Activated B cell treated with CpG ODN at 0.5 μM for 24 hours (primary cell): Measurements from ENCODE around the gene BTNL9. TPM values are rescaled to one million over a fixed set of nuclear protein-coding genes. Genes with fewer than 3 reads are reported as not detected.

ENCODE experiments used
- ATAC-seq: fragments of 200-7000 bp; cut with Tn5 transposase; one replicate; pipeline ENCODE4 v1.10.0; 2021; ENCODE audit warnings: low read depth, mild to moderate bottlenecking, moderate library complexity
- CTCF ChIA-PET: fragments of 350-600 bp; sonication (Branson Sonifier 250); formaldehyde crosslinking; loops from one replicate; lab custom pipeline; 2021; ENCODE audit warnings: antibody characterized with exemption; lab: Charles Lee
- POLR2A ChIA-PET: fragments of 350-600 bp; sonication (Branson Sonifier 250); formaldehyde crosslinking; loops from one replicate; lab custom pipeline; 2021; ENCODE audit warnings: antibody characterized with exemption; lab: Charles Lee
- DNase-seq: peaks from one replicate; pipeline ENCODE4 v3.0.0; 2022
- H3K27ac Mint-ChIP-seq: one replicate; pipeline ENCODE4 v1.8.0; 2020; ENCODE audit warnings: mixed read lengths
- H3K27me3 Mint-ChIP-seq: one replicate; pipeline ENCODE4 v1.8.0; 2021; ENCODE audit warnings: mixed read lengths
- H3K36me3 Mint-ChIP-seq: one replicate; pipeline ENCODE4 v1.8.0; 2021; ENCODE audit warnings: low read depth, mixed read lengths
- H3K4me1 Mint-ChIP-seq: one replicate; pipeline ENCODE4 v1.8.0; 2021; ENCODE audit warnings: mixed read lengths
- H3K4me3 Mint-ChIP-seq: one replicate; pipeline ENCODE4 v1.8.0; 2020; ENCODE audit warnings: mild to moderate bottlenecking, mixed read lengths
- H3K9me3 Mint-ChIP-seq: one replicate; pipeline ENCODE4 v1.8.0; 2020; ENCODE audit warnings: mixed read lengths
- CTCF ChIP-seq: fragments of 200-600 bp; IDR thresholded peaks from one replicate; pipeline ENCODE4 v1.8.0; 2022; ENCODE audit warnings: antibody characterized with exemption, mild to moderate bottlenecking
- intact Hi-C: fragments of 100-400 bp; cut with micrococcal nuclease; formaldehyde crosslinking; loops from one replicate; pipeline ENCODE4 v1.15.1; 2024
- total RNA-seq: library from RNA; stranded (reverse); gene quantifications from 2 replicates; pipeline ENCODE4 v1.2.3, GENCODE V29; 2022

The BTNL9 gene
- total RNA-seq, 1 donor from 2014 or later = 27.6 TPM

- CTCF ChIA-PET = no interaction called here
- TF ChIP-seq CTCF = no peak
- H3K27ac Mint-ChIP-seq = no peak overlapping the region
- peaks cover 43% of the 10 kb centered on the region for H3K4me1 Mint-ChIP-seq
- DNase-seq (no peak), ATAC-seq (no peak)
- H3K4me3 Mint-ChIP-seq = no peak overlapping the region
- POLR2A ChIA-PET = no interaction called here
- no peaks in the 10 kb centered on the region for H3K36me3 Mint-ChIP-seq
- intact Hi-C loops = loop anchor here (2.0 to 5.0 kb wide), 2 partner anchors 107 to 247 kb away; partner anchors contain the start of gene MGAT1
- peaks cover 39% of the 10 kb centered on the region for H3K27me3 Mint-ChIP-seq
- H3K9me3 Mint-ChIP-seq = no peaks in the 10 kb centered on the region
These were observed 9.9 kb downstream of the BTNL9 start for GRCh38 chr5:181050016-181050415.

GRCh38 chr5:181051841-181052671, 12.0 kb downstream of the BTNL9 start:
- Mint-ChIP-seq H3K36me3 (no peaks in the 10 kb centered on the region), H3K4me1 (peaks cover 46% of the 10 kb centered on the region), H3K9me3 (no peaks in the 10 kb centered on the region), H3K27ac (peak overlapping the region; percentile 67), H3K27me3 (peaks cover 52% of the 10 kb centered on the region), H3K4me3 (peak overlapping the region; percentile 78)
- TF ChIP-seq CTCF = no peak
- DNase-seq = no peak
- intact Hi-C loops = loop anchor here (1.0 to 5.0 kb wide), 3 partner anchors 77 to 249 kb away; partner anchors contain the start of gene MGAT1
- ATAC-seq = peak; percentile 15
- ChIA-PET POLR2A (interaction anchor here (0.7 to 1.2 kb wide), 5 partner anchors 19 to 242 kb away, joined by 3 to 4 read pairs (median 4); partner anchors contain the start of gene ZFP62), CTCF (no interaction called here)

- DNase-seq (peak; percentile 42), ATAC-seq (peak; percentile 35)
- intact Hi-C loops = loop anchor here (1.0 to 5.0 kb wide), 2 partner anchors 104 to 192 kb away; partner anchors contain the start of gene ZFP62
- H3K9me3 Mint-ChIP-seq = no peaks in the 10 kb centered on the region
- ChIA-PET CTCF (no interaction called here), POLR2A (interaction anchor here (0.6 to 1.4 kb wide), 5 partner anchors 31 to 242 kb away, joined by 3 to 8 read pairs (median 4); partner anchors contain the start of gene ZFP62)
- H3K27me3 Mint-ChIP-seq = peaks cover 52% of the 10 kb centered on the region
- H3K4me1 Mint-ChIP-seq = peaks cover 46% of the 10 kb centered on the region
- H3K27ac Mint-ChIP-seq = peak overlapping the region; percentile 70
- peak overlapping the region; percentile 85 for H3K4me3 Mint-ChIP-seq
- TF ChIP-seq CTCF = no peak
- no peaks in the 10 kb centered on the region for H3K36me3 Mint-ChIP-seq
These were observed 12.8 kb downstream of the BTNL9 start for GRCh38 chr5:181052672-181053487.

GRCh38 chr5:181053488-181054121, 13.5 kb downstream of the BTNL9 start:
- ATAC-seq (peak; percentile 19), DNase-seq (no peak)
- intact Hi-C loops = loop anchor here (1.0 to 5.0 kb wide), 2 partner anchors 104 to 192 kb away; partner anchors contain the start of gene ZFP62
- POLR2A ChIA-PET = interaction anchor here (0.6 to 1.4 kb wide), 8 partner anchors 8 to 222 kb away, joined by 3 to 9 read pairs (median 4); no protein-coding TSS in a partner anchor
- Mint-ChIP-seq H3K4me3 (peak overlapping the region; percentile 85), H3K4me1 (peaks cover 49% of the 10 kb centered on the region), H3K27ac (peak overlapping the region; percentile 70), H3K27me3 (peaks cover 53% of the 10 kb centered on the region), H3K36me3 (no peaks in the 10 kb centered on the region), H3K9me3 (no peaks in the 10 kb centered on the region)
- CTCF ChIA-PET = interaction anchor here (0.9 to 1.8 kb wide), 2 partner anchors 31 to 269 kb away, joined by 3 to 4 read pairs; no protein-coding TSS in a partner anchor
- no peak for TF ChIP-seq CTCF
